K562 (cell line): Measurements from ENCODE around the gene KCNJ4. TPM values are rescaled to one million over a fixed set of nuclear protein-coding genes. Genes with fewer than 3 reads are reported as not detected.

ENCODE experiments used
- ATAC-seq: fragments of 200-7000 bp; cut with Tn5 transposase; 3 replicates; pipeline ENCODE4 v1.9.1; 2020; ENCODE audit warnings: moderate library complexity
- BruUV-seq: library from RNA; stranded (reverse); fragments of 400-500 nt; replicated peaks from 2 replicates; lab custom pipeline; 2021; lab: Mats Ljungman, UMichigan
- CTCF ChIA-PET: fragments of 300-600 bp; formaldehyde crosslinking; extraction: SDS; loops from one replicate; lab custom pipeline; 2021; ENCODE audit warnings: low intra/inter-chr PET ratio; lab: Yijun Ruan, JAX
- POLR2A ChIA-PET: fragments of 300-600, 350-650 bp; sonication (Branson Sonifier 250); formaldehyde crosslinking; extraction: SDS; loops from one replicate; lab custom pipeline; 2021; ENCODE audit warnings: antibody characterized with exemption, inconsistent platforms; lab: Yijun Ruan, JAX
- DNase-seq, 4 experiments: peaks; one replicate each; pipeline versions ENCODE4 v3.0.0 to v3.0.0-alpha.2; 2011 to 2018; ENCODE audit warnings: low spot score in 3 of 4, mixed read lengths in 3 of 4; ENCODE audit errors: extremely low read depth in 1 of 4
- FAIRE-seq: peaks from 2 replicates; lab custom pipeline; 2011; peaks lifted over from hg19 to GRCh38; lab: Jason Lieb, UNC
- H2AFZ ChIP-seq: 2 replicates; pipeline ENCODE4 v1.6.0; 2011; ENCODE audit warnings: low read depth, low read length, control low read depth, inconsistent platforms
- H3K27ac ChIP-seq: fragments of 200-600 bp; 3 replicates; pipeline ENCODE4 v1.8.0; 2011; ENCODE audit warnings: low read depth, mild to moderate bottlenecking, control low read depth, inconsistent platforms, low read length, moderate library complexity, mixed read lengths; ENCODE audit errors: extremely low read depth
- H3K27me3 ChIP-seq, 2 experiments: fragments of 300-600 bp in 1 of 2; 2 replicates in 1 of 2; 3 replicates in 1 of 2; pipeline versions ENCODE4 v1.6.0 to v1.8.0; 2011; ENCODE audit warnings: inconsistent platforms in 2 of 2, low read length in 2 of 2, mild to moderate bottlenecking in 1 of 2, mixed read lengths in 1 of 2, moderate library complexity in 1 of 2; ENCODE audit not compliant: control insufficient read depth in 2 of 2, insufficient read depth in 2 of 2
- H3K36me3 ChIP-seq: fragments of 300-600 bp; 3 replicates; pipeline ENCODE4 v1.8.0; 2011; ENCODE audit warnings: mild to moderate bottlenecking, low read length, inconsistent platforms; ENCODE audit not compliant: control insufficient read depth, insufficient read depth
- H3K4me1 ChIP-seq, 2 experiments: fragments of 200-600 bp in 1 of 2; replicated peaks in 1 of 2; 2 replicates in 1 of 2; 3 replicates in 1 of 2; pipeline versions ENCODE4 v1.5.1 to v1.8.0; 2011; ENCODE audit warnings: inconsistent platforms in 2 of 2, low read length in 2 of 2, mild to moderate bottlenecking in 1 of 2, mixed read lengths in 1 of 2, moderate library complexity in 1 of 2; ENCODE audit not compliant: control insufficient read depth in 2 of 2, insufficient read depth in 2 of 2
- H3K4me2 ChIP-seq: 2 replicates; pipeline ENCODE4 v1.6.1; 2011; ENCODE audit warnings: low read length, control low read depth, inconsistent platforms, mixed read lengths; ENCODE audit not compliant: insufficient read depth
- H3K4me3 ChIP-seq: fragments of 200-600 bp; sonication (generic), shearing (Covaris generic); 2 replicates; pipeline ENCODE4 v1.5.1; 2016; ENCODE audit warnings: control low read depth, inconsistent platforms
- H3K79me2 ChIP-seq: fragments of 200-600 bp; 3 replicates; pipeline ENCODE4 v1.8.0; 2011; ENCODE audit warnings: low read length, inconsistent platforms; ENCODE audit not compliant: control insufficient read depth, insufficient read depth
- H3K9ac ChIP-seq, 2 experiments: 2 replicates each; pipeline versions ENCODE4 v1.6.0 to v1.6.1; 2011; ENCODE audit warnings: low read depth in 2 of 2, low read length in 2 of 2, control low read depth in 1 of 2, inconsistent platforms in 1 of 2, mild to moderate bottlenecking in 1 of 2, mixed read lengths in 1 of 2; ENCODE audit not compliant: insufficient read depth in 1 of 2
- H3K9me1 ChIP-seq: one replicate; pipeline ENCODE4 v1.6.0; 2011; ENCODE audit warnings: inconsistent platforms, mild to moderate bottlenecking, low read length, moderate library complexity; ENCODE audit not compliant: control insufficient read depth, insufficient read depth
- H3K9me3 ChIP-seq: replicated peaks from 2 replicates; pipeline ENCODE4 v1.5.1; 2011; ENCODE audit warnings: low read depth, low read length, inconsistent platforms; ENCODE audit not compliant: control insufficient read depth, insufficient read depth
- H4K20me1 ChIP-seq: replicated peaks from 2 replicates; pipeline ENCODE4 v1.6.1; 2011; ENCODE audit warnings: low read length, inconsistent platforms, mixed read lengths; ENCODE audit not compliant: control insufficient read depth, insufficient read depth
- DIDO1 ChIP-seq: fragments of 450-650 bp; IDR thresholded peaks from 2 replicates; pipeline ENCODE4 v1.6.1; 2016; ENCODE audit warnings: low read depth, missing biosample characterization, missing genetic modification characterization
- ZNF253 ChIP-seq: fragments of 250-450 bp; sonication (Bioruptor Pico); conservative IDR thresholded peaks from 2 replicates; pipeline ENCODE4 v1.6.1; 2021; ENCODE audit warnings: mild to moderate bottlenecking
- ZNF263 ChIP-seq: sonication (generic); formaldehyde crosslinking; IDR thresholded peaks from 2 replicates; pipeline ENCODE4 v1.8.0; 2022; ENCODE audit warnings: mild to moderate bottlenecking, missing genetic modification reagents, borderline replicate concordance
- WGBS: fragments of 100-300 bp; shearing (Covaris generic); methylation state at CpG from one replicate; pipeline ENCODE4 v1.1.6; 2016; ENCODE audit warnings: low coverage, mixed read lengths; ENCODE audit not compliant: insufficient coverage; ENCODE audit errors: missing lambda C conversion rate; 5-methylcytosine and 5-hydroxymethylcytosine counted together
- in situ Hi-C: fragments of 300-500 bp; cut with MboI; formaldehyde crosslinking; loops from 4 replicates; pipeline ENCODE4 v1.15.0; 2018; ENCODE audit warnings: inconsistent platforms, mixed read lengths
- intact Hi-C: fragments of 100-400 bp; cut with micrococcal nuclease; formaldehyde crosslinking; loops from 2 replicates; pipeline ENCODE4 v1.14.2; 2022
- polyA plus RNA-seq, 8 experiments: library from polyadenylated mRNA; depleted of rRNA in 4 of 8; stranded (reverse) in 5 of 8; unstranded in 3 of 8; fragments of >200 nt; fragmentation: Nextera tagmentation in 2 of 8; fragmentation: Illumina TruSeq in 1 of 8; extraction: Ambion mirVana in 2 of 8; extraction: Trizol in 1 of 8; gene quantifications; 2 replicates each; pipeline versions ENCODE4 v1.2.1 to v1.2.3, GENCODE V29; 2011 to 2014; ENCODE audit warnings: inconsistent platforms in 1 of 8, missing spikeins in 1 of 8
- total RNA-seq, 7 experiments: library from RNA; depleted of rRNA in 6 of 7; stranded (reverse); fragments of >200 nt in 6 of 7; fragmentation: Illumina TruSeq in 2 of 7; extraction: Trizol in 2 of 7; gene quantifications; 2 replicates each; pipeline versions ENCODE4 v1.2.1 to v1.2.3, GENCODE V29; 2011 to 2021; ENCODE audit warnings: low replicate concordance in 1 of 7
- TF ChIP-seq, protein P1 (sequence below), 3 experiments: IDR thresholded peaks in 2 of 3; conservative IDR thresholded peaks in 1 of 3; 2 replicates each; pipeline ENCODE4 v1.5.1; 2011 to 2012; ENCODE audit warnings: low read length in 3 of 3, mild to moderate bottlenecking in 3 of 3, control low read depth in 2 of 3, improper control_type of control experiment in 1 of 3, inconsistent platforms in 1 of 3, low read depth in 1 of 3, mixed read lengths in 1 of 3, moderate library complexity in 1 of 3; ENCODE audit not compliant: insufficient read depth in 2 of 3

KCNJ4 gene
- total and polyA plus RNA-seq, 9 of the 15 experiments (the other 6 are each of a cell fraction or from before 2014, with no cell fraction given) = 0.07 to 0.55 (median 0.09) TPM; not detected in 4

GRCh38 chr22:38440747-38441350, 14.2 kb downstream of the KCNJ4 start:
- Histone ChIP-seq H3K9me3 (no peaks in the 10 kb centered on the region), H3K4me1 (peaks cover 7 to 24% of the 10 kb centered on the region in 2 experiments; a peak in 3 of 5 replicates), H3K9ac (0 out of 4 replicates have a peak overlapping the region, but pooled peaks of 1 of the 2 experiments have one; percentile 7), H3K9me1 (no peaks in the 10 kb centered on the region), H3K4me2 (no peak overlapping the region), H3K79me2 (no peaks in the 10 kb centered on the region), H3K36me3 (no peaks in the 10 kb centered on the region), H3K27ac (no peak overlapping the region), H4K20me1 (0 out of 2 replicates have a peak, but pooled peaks cover 4% of the 10 kb centered on the region), H3K4me3 (no peak overlapping the region), H2AFZ (no peak overlapping the region), H3K27me3 (peaks cover 0 to 14% of the 10 kb centered on the region in 2 experiments; a peak in 3 of 5 replicates)
- no peak for DNase-seq
- in situ Hi-C loops = no loop called here
- intact Hi-C loops = no loop called here
- no TSS peak for BruUV-seq
- WGBS = 4% methylated on average over 10 of the region's 14 CpGs
- FAIRE-seq = no peak
- POLR2A ChIA-PET = interaction anchor here (0.9 to 1.6 kb wide), 2 partner anchors 12 to 307 kb away, joined by 3 to 4 read pairs; no protein-coding TSS in a partner anchor
- peak; percentile 62; the same call in 2 of the 3 replicates for ATAC-seq
- CTCF ChIA-PET = interaction anchor here (1.5 kb wide), 1 partner anchor 131 kb away, joined by 5 read pairs; no protein-coding TSS in a partner anchor
- no peak for TF ChIP-seq DIDO1 (tag)
- peak; percentile 89 for TF ChIP-seq ZNF263 (CRISPR knock-in tag)
- TF ChIP-seq, protein P1, sequence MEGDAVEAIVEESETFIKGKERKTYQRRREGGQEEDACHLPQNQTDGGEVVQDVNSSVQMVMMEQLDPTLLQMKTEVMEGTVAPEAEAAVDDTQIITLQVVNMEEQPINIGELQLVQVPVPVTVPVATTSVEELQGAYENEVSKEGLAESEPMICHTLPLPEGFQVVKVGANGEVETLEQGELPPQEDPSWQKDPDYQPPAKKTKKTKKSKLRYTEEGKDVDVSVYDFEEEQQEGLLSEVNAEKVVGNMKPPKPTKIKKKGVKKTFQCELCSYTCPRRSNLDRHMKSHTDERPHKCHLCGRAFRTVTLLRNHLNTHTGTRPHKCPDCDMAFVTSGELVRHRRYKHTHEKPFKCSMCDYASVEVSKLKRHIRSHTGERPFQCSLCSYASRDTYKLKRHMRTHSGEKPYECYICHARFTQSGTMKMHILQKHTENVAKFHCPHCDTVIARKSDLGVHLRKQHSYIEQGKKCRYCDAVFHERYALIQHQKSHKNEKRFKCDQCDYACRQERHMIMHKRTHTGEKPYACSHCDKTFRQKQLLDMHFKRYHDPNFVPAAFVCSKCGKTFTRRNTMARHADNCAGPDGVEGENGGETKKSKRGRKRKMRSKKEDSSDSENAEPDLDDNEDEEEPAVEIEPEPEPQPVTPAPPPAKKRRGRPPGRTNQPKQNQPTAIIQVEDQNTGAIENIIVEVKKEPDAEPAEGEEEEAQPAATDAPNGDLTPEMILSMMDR (IDR thresholded peaks at IDR 0.05 in 2 of 3, conservative IDR thresholded peaks at IDR 0.05 in 1 of 3; ENCODE audit: insufficient read depth in 2 of 3, low read depth in 1 of 3, low read length in 3 of 3) = peak in 1 of 3 experiments; percentile 5; a peak in 1 of 6 replicates
- TF ChIP-seq ZNF253 (CRISPR knock-in tag) = no peak
